Measurements from ENCODE around the gene HCRTR1. TPM values are rescaled to one million over a fixed set of nuclear protein-coding genes. Genes with fewer than 3 reads are reported as not detected.

HCRTR1 gene
- total and polyA plus RNA-seq, 10 of the 15 experiments (the other 5 are each of a cell fraction or from before 2014, with no cell fraction given), result not detected

GRCh38 chr1:31632649-31633048 lies 15.2 kb downstream of the HCRTR1 start (continued):
- TF ChIP-seq ATF2 (IDR thresholded peaks at IDR 0.05; ENCODE audit: low read length) (no peak), BMI1 (IDR thresholded peaks at IDR 0.05; ENCODE audit: borderline replicate concordance) (no peak), NR2C2 (IDR thresholded peaks at IDR 0.05; ENCODE audit: borderline replicate concordance, control insufficient read depth, insufficient read length, low read depth) (no peak), JUNB (IDR thresholded peaks at IDR 0.05) (no peak), NFYA (IDR thresholded peaks at IDR 0.05; ENCODE audit: borderline replicate concordance, low read depth, low read length) (no peak), CBX5 (IDR thresholded peaks at IDR 0.05; ENCODE audit: low read depth) (no peak), KLF5 (IDR thresholded peaks at IDR 0.05; ENCODE audit: partially characterized antibody) (no peak), POLR2AphosphoS2 (IDR thresholded peaks at IDR 0.05; ENCODE audit: low read depth, low read length) (no peak), FOXK2 (IDR thresholded peaks at IDR 0.05) (no peak), NKRF (conservative IDR thresholded peaks at IDR 0.05) (no peak), NFYB (IDR thresholded peaks at IDR 0.05; ENCODE audit: insufficient read depth, low read depth, low read length) (no peak), ZNF592 (IDR thresholded peaks at IDR 0.05) (no peak), DPF2 (IDR thresholded peaks at IDR 0.05) (no peak)
